HG03060 (cell line): Measurements from ENCODE around the gene CNPY2.

Experiments used
- ATAC-seq: cut with Tn5 transposase; IDR thresholded peaks from one replicate; pipeline ENCODE4 v1.9.1; 2021; ENCODE audit warnings: low read depth, moderate number of reproducible peaks; ENCODE audit not compliant: unreplicated experiment

Gene CNPY2

DNA sequence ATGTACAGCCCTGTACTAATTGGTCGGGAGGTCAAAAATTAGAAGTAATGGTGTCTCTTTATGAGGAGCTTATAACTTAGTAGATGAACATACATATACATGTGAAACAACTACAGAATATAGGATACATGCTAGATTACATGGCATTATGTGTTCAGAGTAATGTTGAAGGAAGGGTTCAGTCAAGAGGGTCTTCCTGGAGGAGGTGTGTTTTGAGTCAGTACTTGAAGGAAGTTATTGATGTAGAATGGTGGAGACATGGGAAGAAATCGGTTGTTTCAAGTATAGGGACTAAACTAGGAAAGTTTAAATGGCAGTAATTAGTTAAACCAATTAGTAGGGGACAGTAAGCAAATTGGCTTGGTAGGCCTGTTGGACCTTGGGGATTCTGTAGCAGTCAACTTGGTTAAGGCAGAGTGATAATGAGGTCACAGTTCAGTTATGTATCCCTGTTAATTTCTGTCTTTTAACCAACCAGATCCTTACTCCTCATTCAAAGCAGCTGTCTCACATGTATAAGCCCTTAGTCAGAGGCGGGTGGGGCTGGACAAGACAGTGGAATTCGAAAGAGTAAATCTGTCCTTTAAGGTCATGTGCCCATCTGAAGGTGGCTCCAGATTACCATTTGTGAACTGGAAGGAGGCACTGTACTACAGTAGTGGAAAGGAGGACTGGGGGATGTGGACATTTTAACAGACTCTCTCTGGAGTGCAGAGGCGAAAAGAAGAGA is 54.1 kb downstream of the CNPY2 start:
- ATAC-seq: no peak

GRCh38 chr12:56260921-56261320 is 54.9 kb downstream of the CNPY2 start:
- ATAC-seq: no peak

DNA sequence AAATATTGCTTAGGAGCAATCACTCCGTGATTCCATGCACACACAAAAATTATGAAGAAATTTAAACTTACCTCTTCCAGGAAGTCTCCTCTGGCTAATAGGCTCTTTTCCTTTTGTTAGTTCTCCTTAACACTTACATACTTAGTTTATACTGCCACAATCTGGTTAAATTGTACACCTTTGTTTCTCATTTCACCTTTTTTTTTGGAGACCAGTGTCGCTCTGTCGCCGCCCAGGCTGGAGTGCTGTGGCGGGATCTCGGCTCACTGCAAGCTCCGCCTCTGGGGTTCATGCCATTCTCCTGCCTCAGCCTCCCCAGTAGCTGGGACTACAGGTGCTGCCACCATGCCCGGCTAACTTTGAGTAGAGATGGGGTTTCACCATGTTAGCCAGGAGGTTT is 55.4 kb downstream of the CNPY2 start:
- no peak for ATAC-seq
